Astrocyte of the cerebellum (primary cell): ENCODE data around the gene MUC2.

ENCODE experiments used
- DNase-seq: peaks from one replicate; pipeline ENCODE4 v3.0.0-alpha.2; 2011; ENCODE audit warnings: low read depth
- H3K4me3 ChIP-seq: 2 replicates; pipeline ENCODE4 v1.5.1; 2011; ENCODE audit warnings: mild to moderate bottlenecking, low read depth, low read length, moderate library complexity
- CTCF ChIP-seq: IDR thresholded peaks from 2 replicates; pipeline ENCODE4 v1.5.1; 2012; ENCODE audit warnings: low read length, low read depth, moderate library complexity, mild to moderate bottlenecking; ENCODE audit errors: missing control alignments
- in situ Hi-C: cut with HindIII; loops from 2 replicates; pipeline ENCODE4 v1.10.0; 2017; ENCODE audit warnings: low sequenced_read_pairs

Gene MUC2

DNA sequence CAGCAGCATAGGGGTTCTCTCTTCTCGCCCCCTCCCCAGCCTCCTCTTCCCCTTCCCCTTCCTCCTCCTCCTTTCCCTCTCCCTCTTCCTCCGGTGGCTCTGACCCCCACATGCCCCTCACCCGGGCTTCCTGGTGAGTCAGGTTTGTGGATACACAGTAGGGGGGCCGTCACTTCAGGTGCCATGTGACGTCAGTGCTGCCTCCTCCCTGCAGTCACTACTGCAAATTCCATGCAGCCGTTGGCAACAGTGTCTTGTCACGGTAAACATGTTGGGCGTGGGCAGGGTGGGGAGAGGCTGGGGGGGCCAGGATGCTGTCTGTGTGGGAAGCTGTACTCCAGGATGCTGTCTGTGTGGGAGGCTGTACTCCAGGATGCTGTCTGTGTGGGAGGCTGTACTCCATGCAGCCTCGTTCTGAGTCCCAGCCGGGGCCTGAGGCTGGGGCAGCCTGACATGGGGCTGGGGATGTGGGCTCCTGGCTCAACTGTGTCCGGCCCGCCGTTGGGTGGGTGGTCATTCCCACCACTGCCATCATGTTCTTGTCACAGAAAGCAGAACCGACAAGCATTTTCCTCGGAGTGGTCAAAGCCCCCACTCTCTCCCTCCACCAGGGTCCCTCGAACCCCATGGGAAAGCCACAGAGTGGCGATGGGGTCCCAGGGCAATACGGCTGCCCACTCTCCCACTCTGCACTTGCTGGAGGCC, 2.4 kb upstream of the MUC2 start:
- no peak overlapping the region for H3K4me3 ChIP-seq
- TF ChIP-seq CTCF, result no peak
- in situ Hi-C loops, result no loop called here
- no peak for DNase-seq

- no peak for DNase-seq
- in situ Hi-C loops, result no loop called here
- no peak overlapping the region for H3K4me3 ChIP-seq
- TF ChIP-seq CTCF, result no peak
These were observed 1.8 kb upstream of the MUC2 start for GRCh38 chr11:1072821-1073231.

- no peak for TF ChIP-seq CTCF
- DNase-seq, result no peak
- H3K4me3 ChIP-seq, result no peak overlapping the region
- in situ Hi-C loops, result no loop called here
These were observed 1.4 kb upstream of the MUC2 start for GRCh38 chr11:1073261-1073724.

GRCh38 chr11:1073851-1074243, 827 bp upstream of the MUC2 start:
- no peak overlapping the region for H3K4me3 ChIP-seq
- no peak for DNase-seq
- in situ Hi-C loops, result no loop called here
- TF ChIP-seq CTCF, result no peak

DNA sequence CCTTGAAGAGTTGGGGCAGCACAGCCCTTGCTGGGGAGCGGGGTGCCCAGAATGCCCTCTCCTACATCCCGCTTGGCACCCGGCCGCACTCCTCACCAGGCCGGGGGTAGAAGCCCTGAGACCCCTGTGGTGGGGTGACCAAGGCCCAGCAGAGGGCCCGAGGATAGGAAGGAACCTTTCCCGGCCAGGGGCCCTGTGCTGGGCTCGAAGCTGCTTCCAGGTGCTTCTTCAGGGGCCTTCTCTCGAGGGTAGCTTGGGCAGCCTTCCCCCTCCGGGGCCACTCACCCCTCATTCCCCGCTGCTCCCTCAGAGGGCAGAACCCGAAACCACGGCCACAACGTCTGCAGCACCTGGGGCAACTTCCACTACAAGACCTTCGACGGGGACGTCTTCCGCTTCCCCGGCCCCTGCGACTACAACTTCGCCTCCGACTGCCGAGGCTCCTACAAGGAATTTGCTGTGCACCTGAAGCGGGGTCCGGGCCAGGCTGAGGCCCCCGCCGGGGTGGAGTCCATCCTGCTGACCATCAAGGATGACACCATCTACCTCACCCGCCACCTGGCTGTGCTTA, 752 bp downstream of the MUC2 start:
- no peak for DNase-seq
- TF ChIP-seq CTCF, result no peak
- no peak overlapping the region for H3K4me3 ChIP-seq
- in situ Hi-C loops, result no loop called here

- no peak overlapping the region for H3K4me3 ChIP-seq
- DNase-seq, result no peak
- TF ChIP-seq CTCF, result no peak
- in situ Hi-C loops, result no loop called here
These were observed 1.5 kb downstream of the MUC2 start for GRCh38 chr11:1076061-1076665.
